Neural cell (in vitro differentiated cells): ENCODE results near the gene SLX4. TPM values are rescaled to one million over a fixed set of nuclear protein-coding genes. Genes with fewer than 3 reads are reported as not detected.

Source experiments
- H2AFZ ChIP-seq: fragments of 200-600, 300-800 bp; sonication (generic), shearing (Covaris generic); 2 replicates; pipeline ENCODE4 v1.6.0; 2014; ENCODE audit warnings: low read depth, mild to moderate bottlenecking, antibody characterized with exemption, low read length, moderate library complexity
- H3F3A ChIP-seq: fragments of 200-600 bp; shearing (Covaris generic); 2 replicates; pipeline ENCODE4 v1.6.1; 2016; ENCODE audit warnings: mild to moderate bottlenecking, moderate library complexity, mixed read lengths, antibody characterized with exemption, low read length; ENCODE audit not compliant: insufficient read depth, poor library complexity, severe bottlenecking
- H3K27ac ChIP-seq: fragments of 200-600, 300-800 bp; sonication (generic), shearing (Covaris generic); 2 replicates; pipeline ENCODE4 v1.5.1; 2014; ENCODE audit warnings: mild to moderate bottlenecking, low read length, moderate library complexity
- H3K27me3 ChIP-seq: fragments of 300-800, 200-600 bp; sonication (generic), shearing (Covaris generic); 2 replicates; pipeline ENCODE4 v1.6.0; 2014; ENCODE audit warnings: mild to moderate bottlenecking, low read depth, low read length, moderate library complexity; ENCODE audit not compliant: insufficient read depth
- H3K36me3 ChIP-seq: fragments of 300-800, 200-600 bp; sonication (generic), shearing (Covaris generic); 2 replicates; pipeline ENCODE4 v1.5.1; 2014; ENCODE audit warnings: mild to moderate bottlenecking, antibody characterized with exemption, low read length, moderate library complexity; ENCODE audit not compliant: insufficient read depth
- H3K4me2 ChIP-seq: fragments of 300-800, 200-600 bp; sonication (generic), shearing (Covaris generic); 2 replicates; pipeline ENCODE4 v1.6.0; 2014; ENCODE audit warnings: mild to moderate bottlenecking, low read length
- H3K4me3 ChIP-seq: fragments of 300-800, 200-600 bp; sonication (generic), shearing (Covaris generic); 2 replicates; pipeline ENCODE4 v1.5.1; 2014; ENCODE audit warnings: mild to moderate bottlenecking, low read length, moderate library complexity
- H3K79me2 ChIP-seq: fragments of 200-600 bp; shearing (Covaris generic); replicated peaks from 2 replicates; pipeline ENCODE4 v1.6.0; 2014; ENCODE audit warnings: mild to moderate bottlenecking, low read length, moderate library complexity; ENCODE audit not compliant: insufficient read depth
- H3K9ac ChIP-seq: fragments of 300-800, 200-600 bp; sonication (generic), shearing (Covaris generic); 2 replicates; pipeline ENCODE4 v1.6.1; 2016; ENCODE audit warnings: mild to moderate bottlenecking, low read length, mixed read lengths
- H3K9me2 ChIP-seq: fragments of 200-600 bp; shearing (Covaris generic); 2 replicates; pipeline ENCODE4 v1.6.1; 2016; ENCODE audit warnings: mild to moderate bottlenecking, low read length, mixed read lengths; ENCODE audit not compliant: insufficient read depth
- H3K9me3 ChIP-seq: fragments of 200-600, 300-800 bp; sonication (generic), shearing (Covaris generic); 2 replicates; pipeline ENCODE4 v1.6.1; 2016; ENCODE audit warnings: mild to moderate bottlenecking, mixed run types, low read length, moderate library complexity, mixed read lengths
- H4K20me1 ChIP-seq: fragments of 200-600 bp; shearing (Covaris generic); 2 replicates; pipeline ENCODE4 v1.6.1; 2016; ENCODE audit warnings: mild to moderate bottlenecking, mixed run types; ENCODE audit not compliant: insufficient read depth
- EP300 ChIP-seq: fragments of 450-650 bp; conservative IDR thresholded peaks from 2 replicates; pipeline ENCODE4 v1.6.1; 2014; ENCODE audit warnings: antibody characterized with exemption, mild to moderate bottlenecking, moderate library complexity; ENCODE audit not compliant: poor library complexity, severe bottlenecking
- EZH2 ChIP-seq: fragments of 200-600, 300-800 bp; shearing (Covaris generic), sonication (generic); IDR thresholded peaks from 2 replicates; pipeline ENCODE4 v1.6.1; 2014; ENCODE audit warnings: antibody characterized with exemption, low read length, borderline replicate concordance, mild to moderate bottlenecking; ENCODE audit not compliant: insufficient read depth, poor library complexity, severe bottlenecking
- MXI1 ChIP-seq: fragments of 450-650 bp; conservative IDR thresholded peaks from 2 replicates; pipeline ENCODE4 v1.6.1; 2014; ENCODE audit warnings: antibody characterized with exemption, mild to moderate bottlenecking; ENCODE audit not compliant: poor library complexity, severe bottlenecking
- POLR2AphosphoS5 ChIP-seq: IDR thresholded peaks from 2 replicates; pipeline ENCODE4 v1.6.1; 2012
- RAD21 ChIP-seq: fragments of 450-650 bp; conservative IDR thresholded peaks from 2 replicates; pipeline ENCODE4 v1.6.1; 2014; ENCODE audit warnings: antibody characterized with exemption, mild to moderate bottlenecking, moderate library complexity
- SMC3 ChIP-seq: fragments of 450-650 bp; conservative IDR thresholded peaks from 2 replicates; pipeline ENCODE4 v1.6.1; 2014; ENCODE audit warnings: antibody characterized with exemption, mild to moderate bottlenecking, moderate library complexity; ENCODE audit not compliant: poor library complexity
- TAF1 ChIP-seq: IDR thresholded peaks from 2 replicates; pipeline ENCODE4 v1.6.1; 2012; ENCODE audit warnings: low read depth
- polyA plus RNA-seq: library from polyadenylated mRNA; depleted of rRNA; stranded (reverse); fragments of >200 nt; gene quantifications from 2 replicates; pipeline ENCODE4 v1.2.3, GENCODE V29; 2014
- TF ChIP-seq, protein P1 (sequence below): IDR thresholded peaks from 2 replicates; pipeline ENCODE4 v1.6.1; 2012; ENCODE audit warnings: borderline replicate concordance
- TF ChIP-seq, protein P2 (sequence below): fragments of 450-650 bp; IDR thresholded peaks from 2 replicates; pipeline ENCODE4 v1.5.1; 2014; ENCODE audit warnings: antibody characterized with exemption, mild to moderate bottlenecking, moderate library complexity; ENCODE audit not compliant: poor library complexity, severe bottlenecking

Gene SLX4
- polyA plus RNA-seq, 1 donor from 2014 or later: 2.9 TPM

DNA sequence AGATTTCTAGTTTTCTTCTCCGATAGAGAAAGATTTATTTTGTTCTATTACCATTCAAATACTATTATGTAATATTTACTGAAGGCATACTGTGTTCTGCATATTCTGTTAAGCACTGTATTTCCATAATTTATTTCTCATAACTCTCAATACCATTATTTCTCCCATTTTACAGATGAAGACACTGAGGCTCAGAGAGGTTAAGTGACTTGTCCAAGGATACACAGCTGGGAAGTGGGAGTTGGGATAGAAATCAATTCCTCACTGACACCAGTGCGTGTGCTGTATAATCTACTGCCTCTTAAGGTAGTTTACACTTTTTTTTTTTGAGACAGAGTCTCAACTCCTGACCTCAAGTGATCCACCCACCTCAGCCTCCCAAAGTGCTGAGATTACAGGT, 41.6 kb downstream of the SLX4 start:
- Histone ChIP-seq H3K79me2 (no peaks in the 10 kb centered on the region), H3K27ac (no peak overlapping the region), H3K4me3 (no peak overlapping the region), H3K9ac (no peak overlapping the region), H3K27me3 (no peaks in the 10 kb centered on the region), H3F3A (no peaks in the 10 kb centered on the region), H3K9me2 (no peaks in the 10 kb centered on the region), H4K20me1 (no peaks in the 10 kb centered on the region), H3K36me3 (no peaks in the 10 kb centered on the region), H3K4me2 (no peak overlapping the region), H3K9me3 (no peaks in the 10 kb centered on the region), H2AFZ (no peak overlapping the region)
- no peak for TF ChIP-seq TAF1
- TF ChIP-seq, protein P1, sequence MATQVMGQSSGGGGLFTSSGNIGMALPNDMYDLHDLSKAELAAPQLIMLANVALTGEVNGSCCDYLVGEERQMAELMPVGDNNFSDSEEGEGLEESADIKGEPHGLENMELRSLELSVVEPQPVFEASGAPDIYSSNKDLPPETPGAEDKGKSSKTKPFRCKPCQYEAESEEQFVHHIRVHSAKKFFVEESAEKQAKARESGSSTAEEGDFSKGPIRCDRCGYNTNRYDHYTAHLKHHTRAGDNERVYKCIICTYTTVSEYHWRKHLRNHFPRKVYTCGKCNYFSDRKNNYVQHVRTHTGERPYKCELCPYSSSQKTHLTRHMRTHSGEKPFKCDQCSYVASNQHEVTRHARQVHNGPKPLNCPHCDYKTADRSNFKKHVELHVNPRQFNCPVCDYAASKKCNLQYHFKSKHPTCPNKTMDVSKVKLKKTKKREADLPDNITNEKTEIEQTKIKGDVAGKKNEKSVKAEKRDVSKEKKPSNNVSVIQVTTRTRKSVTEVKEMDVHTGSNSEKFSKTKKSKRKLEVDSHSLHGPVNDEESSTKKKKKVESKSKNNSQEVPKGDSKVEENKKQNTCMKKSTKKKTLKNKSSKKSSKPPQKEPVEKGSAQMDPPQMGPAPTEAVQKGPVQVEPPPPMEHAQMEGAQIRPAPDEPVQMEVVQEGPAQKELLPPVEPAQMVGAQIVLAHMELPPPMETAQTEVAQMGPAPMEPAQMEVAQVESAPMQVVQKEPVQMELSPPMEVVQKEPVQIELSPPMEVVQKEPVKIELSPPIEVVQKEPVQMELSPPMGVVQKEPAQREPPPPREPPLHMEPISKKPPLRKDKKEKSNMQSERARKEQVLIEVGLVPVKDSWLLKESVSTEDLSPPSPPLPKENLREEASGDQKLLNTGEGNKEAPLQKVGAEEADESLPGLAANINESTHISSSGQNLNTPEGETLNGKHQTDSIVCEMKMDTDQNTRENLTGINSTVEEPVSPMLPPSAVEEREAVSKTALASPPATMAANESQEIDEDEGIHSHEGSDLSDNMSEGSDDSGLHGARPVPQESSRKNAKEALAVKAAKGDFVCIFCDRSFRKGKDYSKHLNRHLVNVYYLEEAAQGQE: no peak
- no peak for TF ChIP-seq EP300
- TF ChIP-seq, protein P2, sequence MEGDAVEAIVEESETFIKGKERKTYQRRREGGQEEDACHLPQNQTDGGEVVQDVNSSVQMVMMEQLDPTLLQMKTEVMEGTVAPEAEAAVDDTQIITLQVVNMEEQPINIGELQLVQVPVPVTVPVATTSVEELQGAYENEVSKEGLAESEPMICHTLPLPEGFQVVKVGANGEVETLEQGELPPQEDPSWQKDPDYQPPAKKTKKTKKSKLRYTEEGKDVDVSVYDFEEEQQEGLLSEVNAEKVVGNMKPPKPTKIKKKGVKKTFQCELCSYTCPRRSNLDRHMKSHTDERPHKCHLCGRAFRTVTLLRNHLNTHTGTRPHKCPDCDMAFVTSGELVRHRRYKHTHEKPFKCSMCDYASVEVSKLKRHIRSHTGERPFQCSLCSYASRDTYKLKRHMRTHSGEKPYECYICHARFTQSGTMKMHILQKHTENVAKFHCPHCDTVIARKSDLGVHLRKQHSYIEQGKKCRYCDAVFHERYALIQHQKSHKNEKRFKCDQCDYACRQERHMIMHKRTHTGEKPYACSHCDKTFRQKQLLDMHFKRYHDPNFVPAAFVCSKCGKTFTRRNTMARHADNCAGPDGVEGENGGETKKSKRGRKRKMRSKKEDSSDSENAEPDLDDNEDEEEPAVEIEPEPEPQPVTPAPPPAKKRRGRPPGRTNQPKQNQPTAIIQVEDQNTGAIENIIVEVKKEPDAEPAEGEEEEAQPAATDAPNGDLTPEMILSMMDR: no peak
- no peak for TF ChIP-seq RAD21

DNA sequence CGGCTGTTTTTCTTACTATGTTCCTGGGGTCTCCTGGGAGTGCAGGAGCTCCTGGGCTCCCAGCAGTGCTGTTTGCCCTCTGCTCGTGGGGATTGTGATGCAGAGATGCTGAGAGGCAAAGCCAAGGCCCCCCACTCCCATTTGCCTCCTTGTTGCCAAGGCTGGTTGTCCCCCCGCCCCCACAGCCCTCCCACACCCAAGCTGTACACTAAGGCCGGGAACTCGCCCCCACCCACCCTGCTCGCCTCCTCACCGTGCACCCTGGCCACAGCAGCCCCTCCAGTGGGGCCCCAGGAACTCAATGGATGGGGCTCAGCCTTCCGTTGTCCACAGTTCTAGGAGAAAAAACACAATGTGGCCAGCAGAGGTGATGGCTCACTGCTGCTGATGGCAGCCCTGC, 44.4 kb downstream of the SLX4 start:
- H4K20me1 ChIP-seq: no peaks in the 10 kb centered on the region
- no peak overlapping the region for H3K9ac ChIP-seq
- no peaks in the 10 kb centered on the region for H3K27me3 ChIP-seq
- H3K4me3 ChIP-seq: no peak overlapping the region
- H3K36me3 ChIP-seq: no peaks in the 10 kb centered on the region
- H3K4me2 ChIP-seq: no peak overlapping the region
- H3K9me2 ChIP-seq: no peaks in the 10 kb centered on the region
- no peak overlapping the region for H3K27ac ChIP-seq
- H2AFZ ChIP-seq: no peak overlapping the region
- H3K9me3 ChIP-seq: no peaks in the 10 kb centered on the region
- no peaks in the 10 kb centered on the region for H3K79me2 ChIP-seq
- no peaks in the 10 kb centered on the region for H3F3A ChIP-seq
- TF ChIP-seq RAD21 (no peak), EP300 (no peak), EZH2 (no peak), TAF1 (no peak), POLR2AphosphoS5 (no peak), SMC3 (no peak), MXI1 (no peak)
- TF ChIP-seq, protein P2: no peak
- TF ChIP-seq, protein P1: no peak
